ENCODE measurements around the gene RERE. TPM values are rescaled to one million over a fixed set of nuclear protein-coding genes. Genes with fewer than 3 reads are reported as not detected.
"Not testable (repeated sequence)": the region's sequence is repeated elsewhere in the genome, so short reads cannot be mapped to it uniquely, and the experiment has no call there.

The RERE gene
- total and polyA plus RNA-seq, 2 donors (not counting 3 experiments of a cell fraction or from before 2014, with no cell fraction given) = 14.1 to 113 TPM

DNA sequence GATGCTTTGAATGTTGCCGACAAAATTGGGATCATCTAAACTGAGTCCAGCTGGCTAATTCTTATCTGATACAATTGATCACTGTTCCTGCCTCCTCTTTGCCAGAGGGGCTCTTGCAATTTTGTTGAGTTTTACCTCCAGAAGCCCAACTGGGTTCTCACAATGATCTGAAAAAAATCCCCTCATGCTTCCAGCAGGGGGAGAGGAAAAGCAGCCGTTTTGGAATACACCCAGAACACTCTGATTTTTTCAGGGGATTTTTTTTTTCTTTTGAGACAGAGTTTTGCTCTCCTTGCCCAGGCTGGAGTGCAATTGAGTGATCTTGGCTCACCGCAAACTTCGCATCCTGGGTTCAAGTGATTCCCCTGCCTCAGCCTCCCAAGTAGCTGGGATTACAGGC, 13.9 kb upstream of the RERE start:
- no peak for FAIRE-seq
- CTCF ChIA-PET = interaction anchor here (1.5 kb wide), 1 partner anchor 17 kb away, joined by 7 read pairs; no protein-coding TSS in a partner anchor
- dilution Hi-C loops (cut with MboI; ENCODE audit: extremely low pct_ligation_motif_present, low sequenced_read_pairs) (no loop called here), intact Hi-C loops (cut with micrococcal nuclease) (no loop called here)
- TF ChIP-seq GATA2 (IDR thresholded peaks at IDR 0.05; ENCODE audit: insufficient read depth, insufficient read length, low read depth, low read length) (no peak), FOS (IDR thresholded peaks at IDR 0.05; ENCODE audit: borderline replicate concordance, insufficient read depth, low read length) (no peak), EZH2 (IDR thresholded peaks at IDR 0.05; ENCODE audit: borderline replicate concordance, low read depth, low read length, severe bottlenecking) (no peak), JUN (IDR thresholded peaks at IDR 0.05; ENCODE audit: borderline replicate concordance, insufficient read depth, insufficient read length, low read depth) (no peak), MYC (IDR thresholded peaks at IDR 0.05; ENCODE audit: low read depth, low read length) (no peak), POLR2A (IDR thresholded peaks at IDR 0.05; ENCODE audit: low read depth, low read length) (no peak)
- TF ChIP-seq, protein P1, sequence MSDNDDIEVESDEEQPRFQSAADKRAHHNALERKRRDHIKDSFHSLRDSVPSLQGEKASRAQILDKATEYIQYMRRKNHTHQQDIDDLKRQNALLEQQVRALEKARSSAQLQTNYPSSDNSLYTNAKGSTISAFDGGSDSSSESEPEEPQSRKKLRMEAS (IDR thresholded peaks at IDR 0.05; ENCODE audit: insufficient read depth, insufficient read length) = no peak
- TF ChIP-seq, protein P2, sequence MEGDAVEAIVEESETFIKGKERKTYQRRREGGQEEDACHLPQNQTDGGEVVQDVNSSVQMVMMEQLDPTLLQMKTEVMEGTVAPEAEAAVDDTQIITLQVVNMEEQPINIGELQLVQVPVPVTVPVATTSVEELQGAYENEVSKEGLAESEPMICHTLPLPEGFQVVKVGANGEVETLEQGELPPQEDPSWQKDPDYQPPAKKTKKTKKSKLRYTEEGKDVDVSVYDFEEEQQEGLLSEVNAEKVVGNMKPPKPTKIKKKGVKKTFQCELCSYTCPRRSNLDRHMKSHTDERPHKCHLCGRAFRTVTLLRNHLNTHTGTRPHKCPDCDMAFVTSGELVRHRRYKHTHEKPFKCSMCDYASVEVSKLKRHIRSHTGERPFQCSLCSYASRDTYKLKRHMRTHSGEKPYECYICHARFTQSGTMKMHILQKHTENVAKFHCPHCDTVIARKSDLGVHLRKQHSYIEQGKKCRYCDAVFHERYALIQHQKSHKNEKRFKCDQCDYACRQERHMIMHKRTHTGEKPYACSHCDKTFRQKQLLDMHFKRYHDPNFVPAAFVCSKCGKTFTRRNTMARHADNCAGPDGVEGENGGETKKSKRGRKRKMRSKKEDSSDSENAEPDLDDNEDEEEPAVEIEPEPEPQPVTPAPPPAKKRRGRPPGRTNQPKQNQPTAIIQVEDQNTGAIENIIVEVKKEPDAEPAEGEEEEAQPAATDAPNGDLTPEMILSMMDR (IDR thresholded peaks at IDR 0.05; ENCODE audit: extremely low read depth in 1 of 2, insufficient read depth in 1 of 2, low read depth in 1 of 2, low read length in 2 of 2) = peak; percentile 10 to 23
- Histone ChIP-seq H4K20me1 (replicated peaks; ENCODE audit: control insufficient read depth, extremely low read depth, insufficient read depth, low read length) (no peaks in the 10 kb centered on the region), H3K4me2 (ENCODE audit: insufficient read depth, low read length) (no peak overlapping the region), H3K36me3 (ENCODE audit: control insufficient read depth in 2 of 2, extremely low read depth in 1 of 2, insufficient read depth in 2 of 2, low read length in 2 of 2) (no peaks in the 10 kb centered on the region), H3K9me1 (replicated peaks; ENCODE audit: control insufficient read depth, extremely low read depth, insufficient read depth, low read length) (no peaks in the 10 kb centered on the region), H2AFZ (ENCODE audit: low read depth, low read length) (no peak overlapping the region), H3K27me3 (ENCODE audit: control insufficient read depth in 2 of 2, insufficient read depth in 2 of 2, low read length in 2 of 2) (no peaks in the 10 kb centered on the region), H3K79me2 (ENCODE audit: control insufficient read depth, insufficient read depth, low read length) (no peaks in the 10 kb centered on the region), H3K9me3 (replicated peaks; ENCODE audit: control insufficient read depth, insufficient read depth, low read length) (no peaks in the 10 kb centered on the region), H3K27ac (ENCODE audit: insufficient read depth, low read depth, low read length) (no peak overlapping the region), H3K9ac (replicated peaks; ENCODE audit: extremely low read depth, insufficient read depth, low read length) (no peak overlapping the region), H3K4me3 (replicated peaks in 1 of 3; ENCODE audit: insufficient read depth in 1 of 3, low read depth in 1 of 3, low read length in 3 of 3) (no peak overlapping the region), H3K4me1 (ENCODE audit: control insufficient read depth, extremely low read depth, insufficient read depth, low read length) (no peaks in the 10 kb centered on the region)
- BruUV-seq (replicated peaks) = no TSS peak
- no peak for DNase-seq (ENCODE audit: low read depth, low spot score)
- POLR2A ChIA-PET = no interaction called here

DNA sequence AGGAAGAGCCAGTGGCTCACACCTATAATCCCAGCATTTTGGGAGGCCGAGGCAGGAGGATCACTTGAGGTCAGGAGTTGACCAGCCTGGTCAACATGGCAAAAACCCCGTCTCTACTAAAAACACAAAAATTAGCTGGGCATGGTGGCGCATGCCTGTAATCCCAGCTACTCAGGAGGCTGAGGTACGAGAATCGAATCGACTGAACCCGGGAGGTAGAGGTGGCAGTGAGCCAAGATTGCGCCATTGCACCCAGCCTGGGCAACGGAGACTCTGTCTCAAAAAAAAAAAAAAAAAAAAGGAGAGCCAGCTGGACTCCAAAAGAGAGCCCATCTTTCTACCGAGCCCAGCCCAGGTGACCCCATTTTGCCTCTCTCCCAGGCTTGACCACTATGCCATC, 13.3 kb upstream of the RERE start:
- BruUV-seq (replicated peaks); DNase-seq (ENCODE audit: low read depth, low spot score); FAIRE-seq; H3K27me3 ChIP-seq (ENCODE audit: control insufficient read depth in 2 of 2, insufficient read depth in 2 of 2, low read length in 2 of 2); H3K4me3 ChIP-seq (replicated peaks in 1 of 3; ENCODE audit: insufficient read depth in 1 of 3, low read depth in 1 of 3, low read length in 3 of 3); H3K4me1 ChIP-seq (ENCODE audit: control insufficient read depth, extremely low read depth, insufficient read depth, low read length); H3K9ac ChIP-seq (replicated peaks; ENCODE audit: extremely low read depth, insufficient read depth, low read length); H3K36me3 ChIP-seq (ENCODE audit: control insufficient read depth in 2 of 2, extremely low read depth in 1 of 2, insufficient read depth in 2 of 2, low read length in 2 of 2); H4K20me1 ChIP-seq (replicated peaks; ENCODE audit: control insufficient read depth, extremely low read depth, insufficient read depth, low read length); H2AFZ ChIP-seq (ENCODE audit: low read depth, low read length); H3K4me2 ChIP-seq (ENCODE audit: insufficient read depth, low read length); H3K9me1 ChIP-seq (replicated peaks; ENCODE audit: control insufficient read depth, extremely low read depth, insufficient read depth, low read length); H3K27ac ChIP-seq (ENCODE audit: insufficient read depth, low read depth, low read length); H3K9me3 ChIP-seq (replicated peaks; ENCODE audit: control insufficient read depth, insufficient read depth, low read length); H3K79me2 ChIP-seq (ENCODE audit: control insufficient read depth, insufficient read depth, low read length); dilution Hi-C loops (cut with MboI; ENCODE audit: extremely low pct_ligation_motif_present, low sequenced_read_pairs); intact Hi-C loops (cut with micrococcal nuclease); POLR2A ChIA-PET: not testable (repeated sequence)
- CTCF ChIA-PET = interaction anchor here (1.0 to 1.1 kb wide), 2 partner anchors 18 kb away, joined by 3 to 6 read pairs; no protein-coding TSS in a partner anchor
